GM23338 (cell line): Measurements from ENCODE around the gene SDHA. TPM values are rescaled to one million over a fixed set of nuclear protein-coding genes. Genes with fewer than 3 reads are reported as not detected.
"Not testable (repeated sequence)": the region's sequence is repeated elsewhere in the genome, so short reads cannot be mapped to it uniquely, and the experiment has no call there.

ENCODE experiments used
- ATAC-seq: fragments of 200-7000 bp; cut with Tn5 transposase; 3 replicates; pipeline ENCODE4 v1.9.1; 2020
- DNase-seq: peaks from one replicate; pipeline ENCODE4 v3.0.0-alpha.2; 2015; ENCODE audit warnings: low spot score
- H2AFZ ChIP-seq: fragments of 200-600 bp; sonication (generic); 2 replicates; pipeline ENCODE4 v1.8.0; 2016; ENCODE audit warnings: antibody characterized with exemption, mild to moderate bottlenecking, moderate library complexity
- H3F3A ChIP-seq: fragments of 200-600 bp; sonication (generic); replicated peaks from 2 replicates; pipeline ENCODE4 v1.8.0; 2017; ENCODE audit warnings: antibody characterized with exemption, mixed run types, low read depth
- H3K27ac ChIP-seq: fragments of 200-600 bp; sonication (generic); 2 replicates; pipeline ENCODE4 v1.6.1; 2016; ENCODE audit warnings: low read depth
- H3K27me3 ChIP-seq: fragments of 200-600 bp; sonication (generic); 2 replicates; pipeline ENCODE4 v1.8.0; 2016; ENCODE audit warnings: mild to moderate bottlenecking, mixed run types, moderate library complexity; ENCODE audit not compliant: insufficient read depth
- H3K36me3 ChIP-seq: fragments of 200-600 bp; sonication (generic); 2 replicates; pipeline ENCODE4 v1.8.0; 2016; ENCODE audit warnings: mild to moderate bottlenecking; ENCODE audit not compliant: insufficient read depth
- H3K4me1 ChIP-seq: fragments of 200-600 bp; sonication (generic); 2 replicates; pipeline ENCODE4 v1.8.0; 2016; ENCODE audit warnings: mild to moderate bottlenecking, moderate library complexity; ENCODE audit not compliant: insufficient read depth
- H3K4me2 ChIP-seq: fragments of 200-600 bp; sonication (generic); 2 replicates; pipeline ENCODE4 v1.7.1; 2017; ENCODE audit warnings: mixed run types
- H3K4me3 ChIP-seq: fragments of 200-600 bp; sonication (generic); 2 replicates; pipeline ENCODE4 v1.6.1; 2016; ENCODE audit warnings: mixed run types
- H3K79me2 ChIP-seq: fragments of 200-600 bp; sonication (generic); replicated peaks from 2 replicates; pipeline ENCODE4 v1.8.0; 2017; ENCODE audit warnings: mild to moderate bottlenecking; ENCODE audit not compliant: insufficient read depth
- H3K9me2 ChIP-seq: fragments of 200-600 bp; sonication (generic); 2 replicates; pipeline ENCODE4 v1.8.0; 2017; ENCODE audit not compliant: insufficient read depth
- H4K20me1 ChIP-seq: fragments of 200-600 bp; sonication (generic); replicated peaks from 2 replicates; pipeline ENCODE4 v1.8.0; 2017; ENCODE audit warnings: mild to moderate bottlenecking; ENCODE audit not compliant: insufficient read depth
- H3K27ac Mint-ChIP-seq: 2 replicates; pipeline ENCODE4 v1.8.0; 2020; ENCODE audit warnings: inconsistent platforms, mild to moderate bottlenecking, moderate library complexity, mixed read lengths
- H3K27me3 Mint-ChIP-seq: 3 replicates; pipeline ENCODE4 v1.8.0; 2022; ENCODE audit warnings: low read depth, mild to moderate bottlenecking, moderate library complexity, mixed read lengths, inconsistent platforms; ENCODE audit not compliant: insufficient read depth, poor library complexity
- H3K36me3 Mint-ChIP-seq: 3 replicates; pipeline ENCODE4 v1.8.0; 2021; ENCODE audit warnings: low read depth, mild to moderate bottlenecking, inconsistent platforms, moderate library complexity, mixed read lengths
- H3K4me1 Mint-ChIP-seq: 3 replicates; pipeline ENCODE4 v1.8.0; 2020; ENCODE audit warnings: mild to moderate bottlenecking, inconsistent platforms, mixed read lengths
- H3K4me3 Mint-ChIP-seq: 3 replicates; pipeline ENCODE4 v1.8.0; 2021; ENCODE audit warnings: moderate library complexity, mild to moderate bottlenecking, inconsistent platforms, mixed read lengths
- H3K9me3 Mint-ChIP-seq: 3 replicates; pipeline ENCODE4 v1.8.0; 2020; ENCODE audit warnings: moderate library complexity, mild to moderate bottlenecking, inconsistent platforms, mixed read lengths
- ZNF462 ChIP-seq: fragments of 250-450 bp; sonication (Bioruptor Pico); IDR thresholded peaks from 2 replicates; pipeline ENCODE4 v1.5.0; 2020; ENCODE audit warnings: mild to moderate bottlenecking, moderate library complexity
- polyA plus RNA-seq: library from polyadenylated mRNA; unstranded; fragments of >200 nt; fragmentation: Nextera tagmentation; extraction: Ambion mirVana; gene quantifications from 2 replicates; pipeline ENCODE4 v1.2.1, GENCODE V29; 2016
- total RNA-seq: library from RNA; depleted of rRNA; stranded (reverse); fragments of >200 nt; shearing (Covaris generic); gene quantifications from 2 replicates; pipeline ENCODE4 v1.2.3, GENCODE V29; 2014
- TF ChIP-seq, protein P1 (sequence below): IDR thresholded peaks from 2 replicates; pipeline ENCODE4 v1.6.1; 2016; ENCODE audit warnings: antibody characterized with exemption

The SDHA gene
- total and polyA plus RNA-seq, 2 experiments from 2014 or later: 62.2 to 70.6 TPM

- DNase-seq, H3K27me3 Mint-ChIP-seq, H3K4me2 ChIP-seq, H4K20me1 ChIP-seq, H3K9me2 ChIP-seq, ATAC-seq, H3K27ac ChIP-seq, H3K36me3 ChIP-seq, H3K27me3 ChIP-seq, H2AFZ ChIP-seq, H3K79me2 ChIP-seq, H3K4me1 Mint-ChIP-seq, H3K27ac Mint-ChIP-seq, H3F3A ChIP-seq, H3K4me3 ChIP-seq, H3K4me1 ChIP-seq, H3K4me3 Mint-ChIP-seq: not testable (repeated sequence)
- Mint-ChIP-seq H3K36me3 (peaks cover 34% of the 10 kb centered on the region), H3K9me3 (peaks cover 13% of the 10 kb centered on the region)
Measured at GRCh38 chr5:263275-263974, 45.3 kb downstream of the SDHA start.

GRCh38 chr5:264338-264737 lies 46.2 kb downstream of the SDHA start:
- no peak overlapping the region for H3K4me3 Mint-ChIP-seq
- H3K9me2 ChIP-seq: no peaks in the 10 kb centered on the region
- no peaks in the 10 kb centered on the region for H3K79me2 ChIP-seq
- H3K27me3 Mint-ChIP-seq: peaks cover 9% of the 10 kb centered on the region
- no peak for ATAC-seq
- H3K36me3 ChIP-seq: no peaks in the 10 kb centered on the region; the same call in 1 of the 2 replicates
- H3K4me1 Mint-ChIP-seq: no peaks in the 10 kb centered on the region
- H4K20me1 ChIP-seq: no peaks in the 10 kb centered on the region
- no peaks in the 10 kb centered on the region for H3K27me3 ChIP-seq
- peaks cover 7% of the 10 kb centered on the region; the same call in 1 of the 2 replicates for H3F3A ChIP-seq
- H3K9me3 Mint-ChIP-seq: peaks cover 10% of the 10 kb centered on the region
- DNase-seq: no peak
- no peak overlapping the region for H3K27ac Mint-ChIP-seq
- TF ChIP-seq, protein P1, sequence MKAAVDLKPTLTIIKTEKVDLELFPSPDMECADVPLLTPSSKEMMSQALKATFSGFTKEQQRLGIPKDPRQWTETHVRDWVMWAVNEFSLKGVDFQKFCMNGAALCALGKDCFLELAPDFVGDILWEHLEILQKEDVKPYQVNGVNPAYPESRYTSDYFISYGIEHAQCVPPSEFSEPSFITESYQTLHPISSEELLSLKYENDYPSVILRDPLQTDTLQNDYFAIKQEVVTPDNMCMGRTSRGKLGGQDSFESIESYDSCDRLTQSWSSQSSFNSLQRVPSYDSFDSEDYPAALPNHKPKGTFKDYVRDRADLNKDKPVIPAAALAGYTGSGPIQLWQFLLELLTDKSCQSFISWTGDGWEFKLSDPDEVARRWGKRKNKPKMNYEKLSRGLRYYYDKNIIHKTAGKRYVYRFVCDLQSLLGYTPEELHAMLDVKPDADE: no peak
- no peak for TF ChIP-seq ZNF462 (CRISPR knock-in tag)
- no peak overlapping the region for H3K4me3 ChIP-seq
- no peak overlapping the region for H2AFZ ChIP-seq
- peaks cover 28% of the 10 kb centered on the region for H3K36me3 Mint-ChIP-seq
- no peak overlapping the region for H3K4me2 ChIP-seq
- H3K4me1 ChIP-seq: no peaks in the 10 kb centered on the region
- no peak overlapping the region for H3K27ac ChIP-seq

- not testable (repeated sequence) for H3K4me1 Mint-ChIP-seq, H3F3A ChIP-seq, H3K36me3 ChIP-seq, H4K20me1 ChIP-seq, H3K27ac Mint-ChIP-seq, H3K9me2 ChIP-seq, H3K27me3 ChIP-seq, H3K79me2 ChIP-seq, H3K4me2 ChIP-seq, H3K4me3 ChIP-seq, H3K4me3 Mint-ChIP-seq, H2AFZ ChIP-seq, DNase-seq, H3K4me1 ChIP-seq, ATAC-seq, H3K27ac ChIP-seq, H3K9me3 Mint-ChIP-seq
- peaks cover 13% of the 10 kb centered on the region for H3K27me3 Mint-ChIP-seq
- H3K36me3 Mint-ChIP-seq: peaks cover 25% of the 10 kb centered on the region
Measured at GRCh38 chr5:266311-267026, 48.3 kb downstream of the SDHA start.
